ENCODE measurements around the gene ZNF408.

The ZNF408 gene

GRCh38 chr11:46675949-46676348 is 24.9 kb upstream of the ZNF408 start:
- DNase-seq (ENCODE audit: extremely low read depth in 1 of 2, low read depth in 1 of 2) = no peak

GRCh38 chr11:46676436-46677158 is 24.2 kb upstream of the ZNF408 start:
- DNase-seq (ENCODE audit: extremely low read depth in 1 of 2, low read depth in 1 of 2) = no peak

GRCh38 chr11:46677169-46677568 is 23.7 kb upstream of the ZNF408 start:
- no peak for DNase-seq (ENCODE audit: extremely low read depth in 1 of 2, low read depth in 1 of 2)

GRCh38 chr11:46677991-46678740 is 22.7 kb upstream of the ZNF408 start:
- DNase-seq (ENCODE audit: extremely low read depth in 1 of 2, low read depth in 1 of 2) = no peak

- DNase-seq (ENCODE audit: extremely low read depth in 1 of 2, low read depth in 1 of 2) = no peak
Observed at GRCh38 chr11:46678741-46679130, 22.1 kb upstream of the ZNF408 start.

- DNase-seq (ENCODE audit: extremely low read depth in 1 of 2, low read depth in 1 of 2) = no peak
Observed at GRCh38 chr11:46679241-46680163, 21.3 kb upstream of the ZNF408 start.

GRCh38 chr11:46680164-46680760 is 20.6 kb upstream of the ZNF408 start:
- no peak for DNase-seq (ENCODE audit: extremely low read depth in 1 of 2, low read depth in 1 of 2)

GRCh38 chr11:46680815-46681214 is 20.0 kb upstream of the ZNF408 start:
- DNase-seq (ENCODE audit: extremely low read depth in 1 of 2, low read depth in 1 of 2) = no peak

GRCh38 chr11:46681814-46682213 is 19.0 kb upstream of the ZNF408 start:
- no peak for DNase-seq (ENCODE audit: extremely low read depth in 1 of 2, low read depth in 1 of 2)

GRCh38 chr11:46682773-46683752 is 17.8 kb upstream of the ZNF408 start:
- DNase-seq (ENCODE audit: extremely low read depth in 1 of 2, low read depth in 1 of 2) = no peak

GRCh38 chr11:46684367-46684766 is 16.5 kb upstream of the ZNF408 start:
- DNase-seq (ENCODE audit: extremely low read depth in 1 of 2, low read depth in 1 of 2) = no peak

GRCh38 chr11:46686886-46687795 is 13.7 kb upstream of the ZNF408 start:
- DNase-seq (ENCODE audit: extremely low read depth in 1 of 2, low read depth in 1 of 2) = no peak

GRCh38 chr11:46690702-46691101 is 10.1 kb upstream of the ZNF408 start:
- DNase-seq (ENCODE audit: extremely low read depth in 1 of 2, low read depth in 1 of 2) = no peak

GRCh38 chr11:46692450-46692849 is 8.4 kb upstream of the ZNF408 start:
- DNase-seq (ENCODE audit: extremely low read depth in 1 of 2, low read depth in 1 of 2) = no peak

GRCh38 chr11:46693597-46694012 is 7.2 kb upstream of the ZNF408 start:
- no peak for DNase-seq (ENCODE audit: extremely low read depth in 1 of 2, low read depth in 1 of 2)

GRCh38 chr11:46694072-46694471 is 6.8 kb upstream of the ZNF408 start:
- DNase-seq (ENCODE audit: extremely low read depth in 1 of 2, low read depth in 1 of 2) = no peak

- DNase-seq (ENCODE audit: extremely low read depth in 1 of 2, low read depth in 1 of 2) = no peak
Observed at GRCh38 chr11:46694607-46695006, 6.2 kb upstream of the ZNF408 start.

- no peak for DNase-seq (ENCODE audit: extremely low read depth in 1 of 2, low read depth in 1 of 2)
Observed at GRCh38 chr11:46695345-46696211, 5.3 kb upstream of the ZNF408 start.

Measured in activated CD8-positive, alpha-beta memory T cell treated with anti-CD3 and anti-CD28 coated beads for 1 hour (primary cell).